HepG2 (cell line): ENCODE results near the gene ST8SIA6. TPM values are rescaled to one million over a fixed set of nuclear protein-coding genes. Genes with fewer than 3 reads are reported as not detected.

Experiments
- ATAC-seq: fragments of 200-7000 bp; cut with Tn5 transposase; 3 replicates; pipeline ENCODE4 v1.9.1; 2020; ENCODE audit warnings: mild to moderate bottlenecking, moderate library complexity
- BruUV-seq: library from RNA; stranded (reverse); fragments of 400-500 nt; replicated peaks from 2 replicates; lab custom pipeline; 2021; lab: Mats Ljungman, UMichigan
- CTCF ChIA-PET: fragments of 300-600 bp; formaldehyde crosslinking; extraction: SDS; loops from one replicate; lab custom pipeline; 2021; ENCODE audit warnings: low total read pairs, inconsistent platforms, low intra/inter-chr PET ratio; lab: Yijun Ruan, JAX
- POLR2A ChIA-PET: fragments of 350-600 bp; sonication (Branson Sonifier 250); formaldehyde crosslinking; loops from one replicate; lab custom pipeline; 2020; ENCODE audit warnings: antibody characterized with exemption, inconsistent platforms; lab: Yijun Ruan, JAX
- DNase-seq: peaks from one replicate; pipeline ENCODE4 v3.0.0-alpha.2; 2015; ENCODE audit warnings: low spot score
- FAIRE-seq: peaks from 3 replicates; lab custom pipeline; 2011; peaks lifted over from hg19 to GRCh38; lab: Jason Lieb, UNC
- H2AFZ ChIP-seq: one replicate; pipeline ENCODE4 v1.6.1; 2011; ENCODE audit warnings: low read length, inconsistent platforms
- H3K27ac ChIP-seq: fragments of 300-600 bp; 3 replicates; pipeline ENCODE4 v1.8.0; 2011; ENCODE audit warnings: mixed run types, mild to moderate bottlenecking, mixed read lengths, low read length, inconsistent platforms; ENCODE audit not compliant: insufficient read depth; ENCODE audit errors: extremely low read length
- H3K27me3 ChIP-seq, 2 experiments: fragments of 200-600 bp in 1 of 2; 2 replicates in 1 of 2; 3 replicates in 1 of 2; pipeline versions ENCODE4 v1.6.0 to v1.8.0; 2011; ENCODE audit warnings: low read length in 2 of 2, mild to moderate bottlenecking in 2 of 2, moderate library complexity in 2 of 2, inconsistent platforms in 1 of 2; ENCODE audit not compliant: insufficient read depth in 2 of 2, control insufficient read depth in 1 of 2
- H3K36me3 ChIP-seq, 2 experiments: fragments of 200-600 bp in 1 of 2; replicated peaks in 1 of 2; 2 replicates in 1 of 2; 3 replicates in 1 of 2; pipeline versions ENCODE4 v1.5.1 to v1.8.0; 2011; ENCODE audit warnings: low read length in 2 of 2, inconsistent platforms in 1 of 2; ENCODE audit not compliant: insufficient read depth in 2 of 2, control insufficient read depth in 1 of 2
- H3K4me1 ChIP-seq: 2 replicates; pipeline ENCODE4 v1.5.1; 2012; ENCODE audit warnings: low read length, inconsistent platforms; ENCODE audit not compliant: insufficient read depth
- H3K4me2 ChIP-seq: 2 replicates; pipeline ENCODE4 v1.6.0; 2011; ENCODE audit warnings: low read depth, low read length, inconsistent platforms
- H3K4me3 ChIP-seq, 3 experiments: fragments of 200-600 bp in 1 of 3; sonication (generic), shearing (Covaris generic) in 1 of 3; replicated peaks in 1 of 3; 2 replicates each; pipeline ENCODE4 v1.5.1; 2011 to 2016; ENCODE audit warnings: low read length in 3 of 3, inconsistent platforms in 2 of 3, low read depth in 2 of 3, mild to moderate bottlenecking in 2 of 3, control low read depth in 1 of 3, mixed read lengths in 1 of 3; ENCODE audit not compliant: insufficient read depth in 1 of 3
- H3K79me2 ChIP-seq: one replicate; pipeline ENCODE4 v1.6.1; 2011; ENCODE audit warnings: low read length, inconsistent platforms; ENCODE audit not compliant: insufficient read depth
- H3K9ac ChIP-seq: 2 replicates; pipeline ENCODE4 v1.6.0; 2011; ENCODE audit warnings: mild to moderate bottlenecking, low read depth, low read length, inconsistent platforms; ENCODE audit not compliant: insufficient read depth
- H3K9me3 ChIP-seq: 2 replicates; pipeline ENCODE4 v1.5.1; 2012; ENCODE audit warnings: mild to moderate bottlenecking, low read length
- H4K20me1 ChIP-seq: 2 replicates; pipeline ENCODE4 v1.6.0; 2011; ENCODE audit warnings: inconsistent platforms, mild to moderate bottlenecking, low read length, moderate library complexity; ENCODE audit not compliant: insufficient read depth
- CENPBD1 ChIP-seq: sonication (generic); formaldehyde crosslinking; IDR thresholded peaks from 2 replicates; pipeline ENCODE4 v1.8.0; 2022; ENCODE audit warnings: missing genetic modification reagents, low read depth, mild to moderate bottlenecking, borderline replicate concordance
- CTCF ChIP-seq: sonication (generic); formaldehyde crosslinking; IDR thresholded peaks from 2 replicates; pipeline ENCODE4 v1.5.0; 2020; ENCODE audit warnings: mild to moderate bottlenecking, missing genetic modification reagents, moderate library complexity
- RARG ChIP-seq: sonication (generic); formaldehyde crosslinking; IDR thresholded peaks from 2 replicates; pipeline ENCODE4 v1.4.0; 2020; ENCODE audit warnings: low read depth, mild to moderate bottlenecking, missing genetic modification reagents
- STAG1 ChIP-seq: sonication (generic); formaldehyde crosslinking; IDR thresholded peaks from 2 replicates; pipeline ENCODE4 v1.4.0; 2020; ENCODE audit warnings: missing genetic modification reagents
- ZNF414 ChIP-seq: sonication (generic); formaldehyde crosslinking; IDR thresholded peaks from 2 replicates; pipeline ENCODE4 v1.5.0; 2020; ENCODE audit warnings: missing genetic modification reagents
- ZNF615 ChIP-seq: sonication (generic); formaldehyde crosslinking; IDR thresholded peaks from 2 replicates; pipeline ENCODE4 v1.5.0; 2020; ENCODE audit warnings: mild to moderate bottlenecking, missing genetic modification reagents, borderline replicate concordance
- WGBS: methylation state at CpG from one replicate; pipeline ENCODE4 v1.1.6; 2017; ENCODE audit warnings: low lambda C conversion rate; 5-methylcytosine and 5-hydroxymethylcytosine counted together
- in situ Hi-C: cut with HindIII; loops from 2 replicates; pipeline ENCODE4 v1.10.0; 2017; ENCODE audit warnings: low pct_unique_long_range_greater_than_20kb; ENCODE audit not compliant: extremely low pct_ligation_motif_present
- intact Hi-C: fragments of 100-400 bp; cut with micrococcal nuclease; formaldehyde crosslinking; loops from one replicate; pipeline ENCODE4 v1.10.0; 2022; ENCODE audit not compliant: unreplicated experiment
- polyA plus RNA-seq, 8 experiments: library from polyadenylated mRNA; depleted of rRNA in 3 of 8; stranded (reverse) in 7 of 8; unstranded in 1 of 8; fragments of >200 nt; fragmentation: Illumina TruSeq in 4 of 8; extraction: Trizol in 4 of 8; gene quantifications; 2 replicates each; pipeline versions ENCODE4 v1.2.1 to v1.2.3, GENCODE V29; 2011 to 2016; ENCODE audit warnings: low read depth in 4 of 8, missing spikeins in 1 of 8, mixed read lengths in 1 of 8; ENCODE audit not compliant: insufficient read depth in 1 of 8
- total RNA-seq, 5 experiments: library from RNA; depleted of rRNA; stranded (reverse); fragments of >200 nt; fragmentation: Illumina TruSeq; extraction: Trizol; gene quantifications; 2 replicates each; pipeline ENCODE4 v1.2.3, GENCODE V29; 2016; ENCODE audit warnings: low read depth in 1 of 5

ST8SIA6 gene
- total and polyA plus RNA-seq, 2 of the 13 experiments (the other 11 are each of a cell fraction or from before 2014, with no cell fraction given): not detected

- no peak overlapping the region for H3K4me2 ChIP-seq
- no peak overlapping the region for H3K27ac ChIP-seq
- TF ChIP-seq ZNF615 (CRISPR knock-in tag) (no peak), STAG1 (CRISPR knock-in tag) (no peak), CENPBD1 (CRISPR knock-in tag) (no peak), RARG (CRISPR knock-in tag) (no peak)
- TF ChIP-seq, all 625 proteins: peak for 0
- DNase-seq: no peak
- Histone ChIP-seq H4K20me1 (no peaks in the 10 kb centered on the region), H3K9ac (no peak overlapping the region), H3K9me3 (no peaks in the 10 kb centered on the region), H3K36me3 (no peaks in the 10 kb centered on the region), H3K4me1 (no peaks in the 10 kb centered on the region), H3K27me3 (no peaks in the 10 kb centered on the region), H3K4me3 (no peak overlapping the region), H2AFZ (no peak overlapping the region), H3K79me2 (no peaks in the 10 kb centered on the region)
- intact Hi-C loops (no loop called here), in situ Hi-C loops (no loop called here)
- 19% methylated on average over 2 of the region's 5 CpGs for WGBS
- FAIRE-seq: no peak
- no TSS peak for BruUV-seq
- no peak for ATAC-seq
- ChIA-PET POLR2A (no interaction called here), CTCF (no interaction called here)
These were observed 43.5 kb downstream of the ST8SIA6 start for GRCh38 chr10:17410907-17411306.

GRCh38 chr10:17409170-17409733 lies 45.1 kb downstream of the ST8SIA6 start:
- no peaks in the 10 kb centered on the region for H3K36me3 ChIP-seq
- BruUV-seq: no TSS peak
- no peak overlapping the region for H3K9ac ChIP-seq
- CTCF ChIA-PET: no interaction called here
- no peaks in the 10 kb centered on the region for H3K4me1 ChIP-seq
- TF ChIP-seq ZNF414 (CRISPR knock-in tag): no peak
- TF ChIP-seq CTCF: peak; percentile 26; the same call in 1 of the 2 replicates
- TF ChIP-seq, all 625 proteins: peak for 1
- in situ Hi-C loops (no loop called here), intact Hi-C loops (no loop called here)
- no peaks in the 10 kb centered on the region for H3K9me3 ChIP-seq
- no peaks in the 10 kb centered on the region for H3K79me2 ChIP-seq
- H3K27ac ChIP-seq: no peak overlapping the region
- FAIRE-seq (peak; percentile 36), ATAC-seq (peak; percentile 47; the same call in 1 of the 3 replicates), DNase-seq (peak; percentile 12)
- no peak overlapping the region for H3K4me2 ChIP-seq
- 27% methylated on average over 5 of the region's 5 CpGs for WGBS
- no peaks in the 10 kb centered on the region for H3K27me3 ChIP-seq
- H2AFZ ChIP-seq: no peak overlapping the region
- H4K20me1 ChIP-seq: no peaks in the 10 kb centered on the region
- POLR2A ChIA-PET: no interaction called here
- H3K4me3 ChIP-seq: no peak overlapping the region
